Measurements from ENCODE around the gene TAF11L3.
"Not testable (repeated sequence)": the region's sequence is repeated elsewhere in the genome, so short reads cannot be mapped to it uniquely, and the experiment has no call there.

The TAF11L3 gene

GRCh38 chr5:17487174-17487512 is 31.0 kb upstream of the TAF11L3 start:
- TF ChIP-seq, protein P1, sequence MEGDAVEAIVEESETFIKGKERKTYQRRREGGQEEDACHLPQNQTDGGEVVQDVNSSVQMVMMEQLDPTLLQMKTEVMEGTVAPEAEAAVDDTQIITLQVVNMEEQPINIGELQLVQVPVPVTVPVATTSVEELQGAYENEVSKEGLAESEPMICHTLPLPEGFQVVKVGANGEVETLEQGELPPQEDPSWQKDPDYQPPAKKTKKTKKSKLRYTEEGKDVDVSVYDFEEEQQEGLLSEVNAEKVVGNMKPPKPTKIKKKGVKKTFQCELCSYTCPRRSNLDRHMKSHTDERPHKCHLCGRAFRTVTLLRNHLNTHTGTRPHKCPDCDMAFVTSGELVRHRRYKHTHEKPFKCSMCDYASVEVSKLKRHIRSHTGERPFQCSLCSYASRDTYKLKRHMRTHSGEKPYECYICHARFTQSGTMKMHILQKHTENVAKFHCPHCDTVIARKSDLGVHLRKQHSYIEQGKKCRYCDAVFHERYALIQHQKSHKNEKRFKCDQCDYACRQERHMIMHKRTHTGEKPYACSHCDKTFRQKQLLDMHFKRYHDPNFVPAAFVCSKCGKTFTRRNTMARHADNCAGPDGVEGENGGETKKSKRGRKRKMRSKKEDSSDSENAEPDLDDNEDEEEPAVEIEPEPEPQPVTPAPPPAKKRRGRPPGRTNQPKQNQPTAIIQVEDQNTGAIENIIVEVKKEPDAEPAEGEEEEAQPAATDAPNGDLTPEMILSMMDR (IDR thresholded peaks at IDR 0.05; ENCODE audit: insufficient read depth, low read length, poor library complexity, severe bottlenecking), result no peak
- H3K36me3 ChIP-seq (ENCODE audit: control insufficient read depth, insufficient read depth, low read length), result no peaks in the 10 kb centered on the region
- H3K27me3 ChIP-seq (replicated peaks; ENCODE audit: control insufficient read depth, insufficient read depth, low read length), result no peaks in the 10 kb centered on the region
- H3K4me3 ChIP-seq (replicated peaks; ENCODE audit: low read depth, low read length), result no peak overlapping the region
- DNase-seq (ENCODE audit: extremely low read depth, insufficient read length), result no peak

DNA sequence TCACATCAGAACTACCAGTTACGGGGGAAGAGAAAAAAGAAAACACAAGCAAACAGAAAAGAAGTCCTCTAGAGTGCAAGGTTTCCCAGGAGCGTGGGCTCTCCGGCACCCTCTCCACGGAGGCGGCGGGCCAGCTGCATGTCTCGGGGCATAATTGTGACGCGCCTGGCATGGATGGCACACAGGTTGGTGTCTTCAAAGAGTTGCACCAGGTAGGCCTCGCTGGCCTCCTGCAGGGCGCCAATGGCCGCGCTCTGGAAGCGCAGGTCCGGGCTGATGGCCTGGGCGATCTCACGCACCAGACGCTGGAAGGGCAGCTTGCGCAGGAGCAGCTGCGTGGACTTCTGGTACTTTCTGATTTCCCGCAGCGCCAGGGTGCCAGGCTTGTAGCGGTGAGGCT is 26.9 kb upstream of the TAF11L3 start:
- H3K27me3 ChIP-seq (replicated peaks; ENCODE audit: control insufficient read depth, insufficient read depth, low read length); H3K36me3 ChIP-seq (ENCODE audit: control insufficient read depth, insufficient read depth, low read length); DNase-seq (ENCODE audit: extremely low read depth, insufficient read length); H3K4me3 ChIP-seq (replicated peaks; ENCODE audit: low read depth, low read length): not testable (repeated sequence)

DNA sequence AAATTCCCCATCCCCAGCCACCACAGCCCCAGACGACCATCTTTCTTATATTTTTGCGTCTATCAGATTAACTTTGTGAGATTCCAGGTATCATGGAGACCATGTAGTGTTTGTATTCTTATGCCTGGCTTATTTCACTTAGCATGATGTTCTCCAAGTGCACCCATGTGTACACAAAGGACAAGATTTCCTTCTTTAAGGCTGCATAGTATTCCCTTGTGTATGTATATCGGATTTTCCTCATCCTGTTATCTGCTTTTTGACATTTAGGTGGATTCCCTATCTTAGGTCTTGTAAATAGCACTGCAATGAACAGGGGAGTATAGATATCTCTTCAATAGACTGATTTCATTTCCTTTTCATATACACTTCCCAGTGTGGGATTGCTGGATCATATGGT is 25.4 kb upstream of the TAF11L3 start:
- TF ChIP-seq, protein P1 (IDR thresholded peaks at IDR 0.05; ENCODE audit: insufficient read depth, low read length, poor library complexity, severe bottlenecking), result no peak
- no peaks in the 10 kb centered on the region for H3K36me3 ChIP-seq (ENCODE audit: control insufficient read depth, insufficient read depth, low read length)
- DNase-seq (ENCODE audit: extremely low read depth, insufficient read length), result no peak
- H3K27me3 ChIP-seq (replicated peaks; ENCODE audit: control insufficient read depth, insufficient read depth, low read length), result no peaks in the 10 kb centered on the region
- no peak overlapping the region for H3K4me3 ChIP-seq (replicated peaks; ENCODE audit: low read depth, low read length)

DNA sequence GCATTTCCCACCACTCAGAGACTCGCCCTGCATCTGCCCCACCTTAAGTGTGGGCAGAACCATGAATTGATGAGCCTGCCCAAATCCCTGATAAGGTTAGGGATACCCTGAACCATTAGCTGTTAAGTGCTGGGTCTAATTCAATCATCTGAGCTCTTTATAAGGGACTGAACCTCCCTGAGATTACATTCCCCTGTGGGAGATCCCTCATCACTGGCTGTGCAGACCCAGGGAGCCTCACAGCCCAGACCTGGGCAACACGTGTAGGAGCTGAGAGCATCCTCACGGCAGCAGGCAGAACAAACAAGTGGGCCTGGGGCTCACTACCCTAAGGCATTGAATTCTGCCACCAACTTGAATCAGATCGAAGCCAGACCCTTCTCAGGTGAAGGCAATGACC is 20.7 kb upstream of the TAF11L3 start:
- TF ChIP-seq, protein P1 (IDR thresholded peaks at IDR 0.05; ENCODE audit: insufficient read depth, low read length, poor library complexity, severe bottlenecking), result no peak
- H3K4me3 ChIP-seq (replicated peaks; ENCODE audit: low read depth, low read length), result no peak overlapping the region
- H3K27me3 ChIP-seq (replicated peaks; ENCODE audit: control insufficient read depth, insufficient read depth, low read length), result no peaks in the 10 kb centered on the region
- DNase-seq (ENCODE audit: extremely low read depth, insufficient read length), result no peak
- H3K36me3 ChIP-seq (ENCODE audit: control insufficient read depth, insufficient read depth, low read length), result no peaks in the 10 kb centered on the region

DNA sequence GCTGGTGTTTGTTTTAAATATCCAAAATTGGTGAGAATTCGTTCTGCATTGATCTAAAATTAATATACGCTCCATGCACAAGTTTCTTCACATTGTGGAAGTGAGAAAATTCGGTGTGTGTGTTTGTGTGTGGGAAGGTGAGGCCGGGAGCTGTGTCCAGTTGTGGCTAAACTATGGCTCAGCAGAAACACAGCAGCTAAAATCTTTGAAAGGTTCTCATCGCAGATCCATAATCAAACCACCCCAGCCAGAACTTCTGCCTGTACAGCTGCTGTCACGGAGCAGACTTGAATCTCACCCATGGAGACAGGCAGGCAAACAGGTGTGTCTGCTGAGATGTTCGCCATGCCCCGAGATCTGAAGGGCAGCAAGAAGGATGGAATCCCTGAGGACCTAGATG is 20.2 kb upstream of the TAF11L3 start, which contains the start of gene TAF11L2:
Gene TAF11L2, plus strand, starts transcription at position 301 of the 400 bp plus-strand sequence.
- not testable (repeated sequence) for H3K36me3 ChIP-seq (ENCODE audit: control insufficient read depth, insufficient read depth, low read length); H3K4me3 ChIP-seq (replicated peaks; ENCODE audit: low read depth, low read length); DNase-seq (ENCODE audit: extremely low read depth, insufficient read length); H3K27me3 ChIP-seq (replicated peaks; ENCODE audit: control insufficient read depth, insufficient read depth, low read length)

GRCh38 chr5:17511775-17512325 is 6.3 kb upstream of the TAF11L3 start:
- no peaks in the 10 kb centered on the region for H3K36me3 ChIP-seq (ENCODE audit: control insufficient read depth, insufficient read depth, low read length)
- DNase-seq (ENCODE audit: extremely low read depth, insufficient read length), result no peak
- H3K4me3 ChIP-seq (replicated peaks; ENCODE audit: low read depth, low read length), result no peak overlapping the region
- TF ChIP-seq, protein P1 (IDR thresholded peaks at IDR 0.05; ENCODE audit: insufficient read depth, low read length, poor library complexity, severe bottlenecking), result no peak
- no peaks in the 10 kb centered on the region for H3K27me3 ChIP-seq (replicated peaks; ENCODE audit: control insufficient read depth, insufficient read depth, low read length)

DNA sequence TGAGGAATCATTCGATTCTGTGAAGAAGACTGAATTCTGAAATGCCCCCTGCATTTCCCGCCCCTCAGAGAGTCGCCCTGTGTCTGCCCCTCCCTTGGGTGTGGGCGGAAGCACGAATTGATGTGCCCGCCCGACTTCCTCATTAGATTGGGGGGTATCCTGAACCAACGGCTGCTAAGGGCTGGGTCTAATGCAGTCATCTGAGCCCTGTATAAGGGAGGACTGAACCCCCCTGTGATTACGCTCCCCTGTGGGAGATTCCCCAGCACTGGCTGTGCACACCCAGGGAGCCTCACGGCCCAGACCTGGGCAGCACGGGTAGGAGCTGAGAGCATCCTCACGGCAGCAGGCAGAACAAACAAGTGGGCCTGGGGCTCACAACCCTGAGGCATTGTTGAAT is 641 bp upstream of the TAF11L3 start:
- not testable (repeated sequence) for DNase-seq (ENCODE audit: extremely low read depth, insufficient read length)

GRCh38 chr5:17519508-17519907 is 1.3 kb downstream of the TAF11L3 start:
- DNase-seq (ENCODE audit: extremely low read depth, insufficient read length); H3K27me3 ChIP-seq (replicated peaks; ENCODE audit: control insufficient read depth, insufficient read depth, low read length); H3K4me3 ChIP-seq (replicated peaks; ENCODE audit: low read depth, low read length); H3K36me3 ChIP-seq (ENCODE audit: control insufficient read depth, insufficient read depth, low read length): not testable (repeated sequence)

More for the DNA sequence above, 641 bp upstream of the TAF11L3 start:
- H3K4me3 ChIP-seq (replicated peaks; ENCODE audit: low read depth, low read length); H3K36me3 ChIP-seq (ENCODE audit: control insufficient read depth, insufficient read depth, low read length); H3K27me3 ChIP-seq (replicated peaks; ENCODE audit: control insufficient read depth, insufficient read depth, low read length): not testable (repeated sequence)

DNA sequence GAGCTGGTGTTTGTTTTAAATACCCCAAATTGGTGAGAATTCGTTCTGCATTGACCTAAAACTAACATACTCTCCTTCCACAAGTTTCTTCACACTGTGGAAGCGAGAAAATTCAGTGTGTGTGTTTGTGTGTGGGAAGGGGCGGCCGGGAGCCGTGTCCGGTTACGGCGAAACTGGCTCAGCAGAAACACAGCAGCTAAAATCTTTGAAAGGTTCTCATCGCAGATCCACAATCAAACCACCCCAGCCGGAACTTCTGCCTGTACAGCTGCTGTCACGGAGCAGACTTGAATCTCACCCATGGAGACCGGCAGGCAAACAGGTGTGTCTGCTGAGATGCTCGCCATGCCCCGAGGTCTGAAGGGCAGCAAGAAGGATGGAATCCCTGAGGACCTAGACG is 3.3 kb downstream of the TAF11L3 start, which contains the start of gene TAF11L4:
Gene TAF11L4, plus strand, starts transcription at position 301 of the 400 bp plus-strand sequence.
- H3K36me3 ChIP-seq (ENCODE audit: control insufficient read depth, insufficient read depth, low read length); DNase-seq (ENCODE audit: extremely low read depth, insufficient read length); H3K27me3 ChIP-seq (replicated peaks; ENCODE audit: control insufficient read depth, insufficient read depth, low read length); H3K4me3 ChIP-seq (replicated peaks; ENCODE audit: low read depth, low read length): not testable (repeated sequence)

- DNase-seq (ENCODE audit: extremely low read depth, insufficient read length); H3K36me3 ChIP-seq (ENCODE audit: control insufficient read depth, insufficient read depth, low read length): not testable (repeated sequence)
These were observed 6.8 kb downstream of the TAF11L3 start, which contains the start of gene TAF11L5 for GRCh38 chr5:17524935-17525334. Gene TAF11L5 (plus strand): TSS chr5:17525235.

More at GRCh38 chr5:17524935-17525334, 6.8 kb downstream of the TAF11L3 start, which contains the start of gene TAF11L5:
- H3K27me3 ChIP-seq (replicated peaks; ENCODE audit: control insufficient read depth, insufficient read depth, low read length); H3K4me3 ChIP-seq (replicated peaks; ENCODE audit: low read depth, low read length): not testable (repeated sequence)

Data from GM06990 (cell line).